NCI-H2081 treated with DMSO at 0.1 percent for 48 hours (cell line): ENCODE data around the gene EIF3A.

Source experiments
- DNase-seq: peaks from one replicate; lab custom pipeline; 2025; lab: John Stamatoyannopoulos, UW

EIF3A gene

GRCh38 chr10:119005362-119006043 lies 75.1 kb downstream of the EIF3A start:
- DNase-seq: no peak

- DNase-seq: no peak
Observed at GRCh38 chr10:119003572-119004289, 76.9 kb downstream of the EIF3A start.

DNA sequence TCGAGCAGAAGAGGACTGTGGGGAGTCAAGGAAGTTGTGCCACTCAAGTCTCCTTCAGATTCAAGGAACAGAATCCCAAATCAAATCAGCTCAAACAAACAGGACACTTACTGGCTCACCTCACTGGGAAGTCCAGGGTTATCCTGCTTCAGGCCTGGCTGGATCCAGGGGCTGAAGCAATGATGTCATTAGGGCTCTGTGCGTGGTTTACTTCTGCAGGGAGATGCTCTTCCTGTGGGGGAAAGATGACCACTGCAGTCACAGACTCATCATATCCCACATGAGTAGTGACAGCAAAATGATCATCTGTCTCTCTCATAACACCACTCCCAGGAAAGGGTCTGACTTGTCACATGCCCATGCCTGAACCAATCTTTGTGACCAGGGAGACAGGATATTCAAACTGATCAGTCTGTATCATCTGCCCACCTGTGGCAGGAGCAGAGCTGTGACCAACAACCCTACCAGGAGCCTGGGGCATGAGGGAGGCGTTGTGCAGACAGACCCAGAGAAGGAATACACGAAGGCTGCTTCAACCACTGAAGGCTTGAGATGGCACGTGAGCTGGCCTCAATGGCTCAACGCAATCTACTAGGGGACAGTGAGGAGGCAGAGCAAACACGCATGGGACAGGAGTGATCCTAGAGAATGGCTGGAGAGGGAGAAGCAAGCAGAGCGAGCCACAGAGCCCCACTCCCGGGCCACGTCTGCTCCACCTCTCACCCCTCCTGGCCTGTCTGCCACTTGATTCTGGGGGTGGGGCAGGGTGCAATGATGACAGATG lies 78.7 kb downstream of the EIF3A start:
- no peak for DNase-seq

- DNase-seq: no peak
Observed at GRCh38 chr10:118998183-118998582, 82.4 kb downstream of the EIF3A start.

DNA sequence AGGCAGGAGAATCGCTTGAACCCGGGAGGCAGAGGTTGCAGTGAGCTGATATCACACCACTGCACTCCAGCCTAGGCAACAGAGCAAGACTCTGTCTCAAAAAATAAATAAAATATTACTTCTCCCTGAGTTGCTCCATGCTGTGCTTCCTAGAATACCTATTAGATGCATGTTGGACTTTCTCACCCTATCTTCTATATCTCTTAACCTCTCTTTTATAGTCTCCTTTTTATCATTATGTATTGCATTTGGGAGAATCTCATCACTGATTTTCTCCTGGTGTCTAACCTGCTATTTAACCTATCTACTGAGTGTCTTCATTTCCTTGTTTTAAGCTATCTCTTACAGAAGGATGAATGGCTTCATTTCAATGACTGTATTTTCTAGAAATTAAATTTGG lies 83.2 kb downstream of the EIF3A start:
- no peak for DNase-seq

DNA sequence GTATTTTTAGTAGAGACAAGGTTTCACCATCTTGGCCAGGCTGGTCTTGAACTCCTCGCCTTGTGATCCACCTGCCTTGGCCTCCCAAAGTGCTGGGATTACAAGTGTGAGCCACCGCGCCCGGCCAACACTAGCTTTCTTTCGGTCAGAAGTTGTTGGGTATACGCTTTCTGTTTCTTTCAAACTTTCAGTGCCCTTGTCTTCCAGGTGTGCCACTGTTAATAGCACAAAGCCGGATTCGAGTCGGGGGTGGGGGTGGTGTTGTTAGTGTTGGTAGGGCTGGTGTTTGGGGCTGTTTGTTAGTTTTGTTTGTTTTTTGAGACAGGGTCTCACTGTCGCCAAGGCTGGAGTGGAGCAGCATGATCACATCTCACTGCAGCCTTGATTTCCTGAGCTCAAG lies 84.9 kb downstream of the EIF3A start:
- DNase-seq: no peak

DNA sequence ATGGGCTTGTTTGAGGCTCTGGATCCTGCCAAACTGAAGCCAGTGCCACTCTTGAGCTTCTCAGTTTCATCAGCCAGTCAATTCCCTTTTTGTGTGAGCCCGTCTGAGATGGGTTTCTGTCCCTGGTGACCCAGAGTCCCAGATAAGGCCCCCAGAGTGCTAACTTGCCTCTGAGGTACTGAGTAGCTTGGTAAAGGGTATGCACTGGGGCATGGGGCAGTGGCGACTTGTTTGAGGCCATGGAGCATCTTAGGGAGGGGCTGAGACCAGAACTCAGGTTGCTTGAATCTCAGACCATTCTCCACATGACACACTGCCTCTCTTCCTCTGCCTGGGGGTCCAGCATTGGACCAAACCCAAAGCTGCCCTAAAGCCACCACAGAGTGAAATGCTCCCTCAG lies 86.3 kb downstream of the EIF3A start:
- DNase-seq: no peak

DNA sequence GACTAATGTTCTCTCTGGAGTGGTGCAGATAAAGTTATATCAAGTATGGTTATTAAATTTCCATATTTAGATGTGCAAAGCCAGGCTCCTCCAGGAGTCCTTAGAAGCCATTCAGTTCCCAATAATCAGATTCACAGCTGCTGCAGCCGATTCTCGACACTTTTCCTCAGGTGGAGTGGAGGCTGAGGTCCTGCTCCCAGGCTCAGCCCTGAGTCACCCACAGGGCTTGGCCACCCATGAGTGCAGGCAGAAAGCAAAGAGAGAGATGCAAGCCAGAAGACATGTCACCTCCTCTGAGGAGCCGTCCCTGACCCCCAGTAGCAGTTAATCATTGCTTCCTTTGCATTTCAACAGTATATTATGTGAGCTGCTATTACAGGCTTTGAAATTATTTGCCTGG lies 87.4 kb downstream of the EIF3A start:
- no peak for DNase-seq

GRCh38 chr10:118992496-118992895 lies 88.1 kb downstream of the EIF3A start:
- no peak for DNase-seq

DNA sequence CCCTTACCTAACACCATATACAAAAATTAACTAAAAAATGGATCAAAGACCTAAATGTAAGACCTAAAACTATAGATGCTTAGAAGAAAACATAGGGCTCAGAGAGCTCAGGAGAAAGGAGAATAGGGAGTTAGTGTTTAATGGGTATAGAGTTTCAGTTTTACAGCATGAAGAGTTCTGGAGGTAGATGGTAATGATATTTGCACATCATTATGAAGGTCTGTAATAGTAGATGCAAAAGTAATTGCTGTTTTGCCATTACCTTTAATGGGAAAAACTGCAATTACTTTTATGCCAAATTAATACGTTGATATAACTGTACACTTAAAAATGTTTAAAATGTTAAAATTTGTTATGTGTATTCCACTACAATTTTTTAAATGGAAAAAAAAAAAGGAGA lies 90.3 kb downstream of the EIF3A start:
- peak; percentile 3 for DNase-seq

GRCh38 chr10:118986815-118987790 lies 93.5 kb downstream of the EIF3A start:
- no peak for DNase-seq

GRCh38 chr10:118985576-118985975 lies 95.0 kb downstream of the EIF3A start:
- no peak for DNase-seq
